ENCODE measurements around the gene BRS3.

Gene BRS3

DNA sequence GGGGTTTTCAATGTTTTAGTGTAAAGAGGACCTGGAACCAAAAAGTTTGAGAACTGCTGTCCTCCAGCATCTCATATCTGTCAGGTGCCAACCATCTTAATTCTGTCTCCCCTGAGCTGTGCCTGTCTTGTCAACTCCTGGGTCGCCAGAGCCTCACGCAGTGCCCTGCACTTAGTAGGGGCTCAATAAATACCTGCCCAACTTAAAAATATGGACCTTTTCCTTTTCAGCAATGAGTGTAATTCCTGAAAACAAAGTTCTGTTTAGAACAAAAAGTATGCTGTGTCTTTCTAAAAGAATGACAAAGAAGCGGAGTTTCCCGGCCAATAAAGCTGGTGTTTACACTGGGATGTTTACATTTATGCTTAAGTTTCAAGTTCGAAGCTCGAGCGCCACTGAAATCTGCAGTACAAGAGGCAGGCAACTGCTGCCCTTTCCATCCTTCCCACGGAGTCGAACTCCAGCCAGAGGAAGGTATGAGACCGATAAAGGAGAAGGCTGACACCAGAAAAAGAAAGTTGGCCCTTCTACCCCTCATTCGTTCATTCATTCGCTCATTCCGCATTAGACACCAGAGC is 8.5 kb downstream of the BRS3 start:
- DNase-seq (ENCODE audit: low spot score): no peak

DNA sequence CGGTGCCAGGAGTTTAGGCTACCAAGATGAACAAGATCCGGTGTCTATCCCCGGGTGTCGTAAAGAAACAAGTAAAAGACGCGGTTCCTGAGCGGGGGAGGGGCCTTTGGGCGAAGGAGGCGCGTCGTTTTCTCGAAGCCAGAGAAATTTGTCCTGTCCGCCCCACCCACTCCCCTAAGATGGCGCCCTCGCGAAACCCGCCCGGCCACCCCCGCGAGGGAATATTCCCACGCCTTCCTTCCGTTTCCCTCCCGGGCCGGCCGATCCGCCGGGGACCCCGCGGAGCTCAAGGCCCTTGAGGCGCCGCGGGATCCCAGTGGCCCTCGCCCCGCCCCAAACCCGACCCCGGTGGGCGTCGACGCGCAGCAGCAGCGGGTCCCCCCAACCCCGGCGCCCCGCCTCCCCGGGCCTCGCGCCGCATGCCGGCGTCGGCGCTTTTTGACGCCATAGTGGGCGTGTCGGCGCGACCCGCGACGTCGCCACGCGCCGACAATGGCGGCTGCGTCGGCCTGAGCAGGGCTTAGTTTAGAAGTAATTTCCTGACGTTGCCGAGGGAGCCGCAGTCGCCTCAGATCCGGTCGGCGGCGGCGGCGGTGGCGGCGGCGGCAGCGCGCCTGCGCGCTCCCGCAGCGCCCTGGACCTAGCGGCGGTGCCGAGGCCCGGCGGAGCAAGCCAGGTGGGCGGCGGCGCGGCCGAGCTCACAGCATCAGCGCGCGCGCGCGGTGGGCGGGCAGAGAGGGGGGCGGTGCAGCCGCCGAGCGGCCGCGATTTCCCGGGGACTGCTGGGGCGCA is 9.2 kb downstream of the BRS3 start:
- peak; percentile 87 for DNase-seq (ENCODE audit: low spot score)

DNA sequence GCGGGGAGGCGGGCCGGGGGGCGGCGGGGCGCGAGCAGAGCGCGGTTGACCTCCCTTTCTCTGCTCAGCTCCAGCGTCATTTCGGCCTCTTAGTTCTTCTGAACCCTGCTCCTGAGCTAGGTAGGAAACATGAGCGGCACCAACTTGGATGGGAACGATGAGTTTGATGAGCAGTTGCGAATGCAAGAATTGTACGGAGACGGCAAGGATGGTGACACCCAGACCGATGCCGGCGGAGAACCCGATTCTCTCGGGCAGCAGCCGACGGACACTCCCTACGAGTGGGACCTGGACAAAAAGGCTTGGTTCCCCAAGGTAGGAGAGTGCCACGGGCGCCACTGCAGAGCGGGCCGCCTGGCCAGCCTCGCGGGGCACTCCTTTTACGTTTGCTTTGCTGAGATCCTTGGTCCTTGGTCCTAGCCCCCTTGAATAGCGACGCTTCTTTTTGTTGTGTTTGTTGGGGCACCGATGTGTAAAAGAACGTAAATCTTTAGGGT is 9.9 kb downstream of the BRS3 start, which contains the start of gene HTATSF1:
Gene HTATSF1 (plus strand): TSS at position 37 of the 497 bp plus-strand sequence. CDS start 93 bp downstream, at position 130.
- DNase-seq (ENCODE audit: low spot score): no peak

DNA sequence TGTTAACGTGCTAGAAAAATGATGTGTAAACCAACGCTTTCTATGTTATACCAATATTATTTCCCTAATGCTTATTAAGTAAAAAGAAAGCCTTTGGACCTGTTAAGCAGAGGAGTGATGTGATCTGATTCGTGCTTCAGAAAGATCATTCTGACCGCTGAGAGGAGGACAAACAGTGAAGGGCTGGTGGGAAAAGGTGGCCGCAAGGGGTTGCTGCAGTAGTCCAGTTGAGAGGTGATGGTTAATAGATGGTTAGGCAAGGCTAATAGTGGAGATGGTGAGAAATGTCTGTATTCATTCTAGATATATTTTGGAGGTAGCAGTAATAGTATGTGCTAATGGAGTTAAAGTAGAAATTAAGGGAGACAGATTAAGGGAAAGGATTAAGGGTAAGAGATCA is 31.3 kb downstream of the BRS3 start:
- no peak for DNase-seq (ENCODE audit: low spot score)

DNA sequence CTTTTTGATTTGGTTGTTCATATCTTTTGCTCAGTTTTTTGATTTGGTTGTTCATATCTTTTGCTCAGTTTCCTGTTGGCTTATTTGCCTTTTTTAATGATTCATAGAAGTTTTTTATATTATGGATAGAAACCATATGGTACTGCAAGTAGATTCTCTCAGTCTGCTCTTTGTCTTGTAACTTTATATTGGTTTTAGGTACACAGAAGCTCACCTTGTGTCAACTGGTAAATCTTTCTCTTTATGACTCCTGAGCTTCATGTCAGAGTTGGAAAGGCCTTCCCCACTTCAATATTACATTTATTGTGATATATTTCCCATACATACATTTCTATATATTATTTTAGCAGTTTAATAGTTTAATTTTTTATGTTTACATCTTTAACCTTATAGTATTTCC is 36.0 kb downstream of the BRS3 start:
- DNase-seq (ENCODE audit: low spot score): no peak

DNA sequence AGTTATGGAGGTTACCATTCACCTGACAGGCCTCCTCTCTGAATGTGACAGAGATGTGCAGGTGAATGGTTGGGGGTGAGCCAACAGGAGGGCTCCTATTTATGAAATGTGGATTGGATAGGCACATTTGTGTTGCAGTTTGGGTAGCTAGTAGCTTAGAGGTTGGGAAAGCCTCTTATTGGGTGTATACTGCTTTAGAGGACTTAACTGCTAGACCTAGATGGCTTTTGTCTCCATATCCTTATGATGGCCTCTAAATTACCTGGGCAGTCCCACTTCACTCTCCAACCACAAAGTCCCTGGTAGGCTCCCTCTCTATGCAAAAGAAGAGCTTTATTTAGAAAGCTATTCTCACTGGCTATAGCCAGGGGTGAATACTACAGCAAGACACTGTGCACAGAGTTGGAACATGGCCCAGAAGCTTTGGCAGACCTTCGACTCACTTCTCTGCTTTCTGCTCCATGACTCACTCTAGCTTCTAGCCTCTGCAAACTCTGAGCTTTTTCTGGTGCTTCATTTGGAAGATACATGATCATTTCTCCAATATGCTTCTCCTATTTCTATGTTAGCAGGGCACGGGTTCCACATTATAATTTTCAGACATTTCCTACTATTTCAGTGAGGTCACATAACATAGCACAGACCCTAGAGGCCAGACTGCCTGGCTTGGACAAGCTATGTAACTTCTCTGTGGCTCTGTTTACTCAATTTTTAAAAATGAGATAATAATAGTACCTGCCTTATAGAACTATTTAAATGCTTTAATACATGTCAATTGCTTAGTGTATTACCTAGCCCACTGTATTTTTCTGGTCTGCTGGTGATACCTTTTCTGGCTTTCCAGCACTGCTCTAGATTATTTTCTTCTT is 38.2 kb downstream of the BRS3 start:
- DNase-seq (ENCODE audit: low spot score): no peak

DNA sequence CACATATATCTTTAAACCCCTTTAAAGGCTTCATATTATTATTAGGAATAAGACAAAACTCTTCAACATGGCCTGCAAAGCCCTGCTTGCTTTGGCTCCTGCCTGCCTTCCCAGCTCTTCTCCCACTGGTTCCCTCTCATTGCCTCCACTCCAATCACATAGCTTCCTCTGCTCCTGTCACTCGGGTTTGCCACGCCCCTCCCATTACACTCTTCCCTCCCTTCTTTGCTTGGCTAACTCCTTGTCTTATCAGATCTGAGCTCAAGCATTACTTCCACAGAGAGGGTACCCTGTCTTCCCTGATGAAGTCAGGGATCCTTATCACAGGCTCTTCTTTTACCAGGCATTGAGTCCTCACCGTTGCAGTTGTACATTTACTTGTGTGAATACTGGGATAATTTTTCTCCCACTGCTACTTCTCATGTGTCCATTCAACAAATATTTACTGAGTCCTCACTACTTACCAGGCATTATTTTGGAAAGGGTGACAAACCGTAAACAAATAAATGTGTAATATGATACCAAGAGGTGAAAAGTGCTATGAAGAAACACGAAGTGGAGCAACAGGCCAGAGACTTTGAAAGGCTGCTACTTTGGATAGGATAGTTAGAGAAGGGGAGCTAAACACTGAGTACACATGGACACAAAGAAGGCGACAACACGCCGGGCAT is 41.0 kb downstream of the BRS3 start:
- no peak for DNase-seq (ENCODE audit: low spot score)

DNA sequence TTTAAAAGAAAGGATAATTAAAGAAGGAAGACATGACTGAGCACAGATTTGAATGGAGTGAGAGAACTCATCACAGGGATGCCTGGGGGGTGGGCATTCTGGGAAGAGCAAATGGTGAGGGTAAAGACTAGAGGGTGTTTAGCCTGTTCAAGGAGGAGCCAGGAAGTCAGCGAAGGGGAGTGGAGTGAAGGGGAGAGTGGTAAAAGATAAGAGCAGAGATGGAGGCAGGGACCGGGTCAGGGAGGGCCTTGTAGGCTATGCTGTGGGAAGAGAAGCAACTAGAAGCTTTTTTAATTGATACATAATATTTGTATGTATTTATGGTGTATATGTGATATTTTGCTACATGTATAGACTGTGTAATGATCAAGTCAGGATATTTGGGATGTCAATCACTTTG is 42.0 kb downstream of the BRS3 start:
- no peak for DNase-seq (ENCODE audit: low spot score)

DNA sequence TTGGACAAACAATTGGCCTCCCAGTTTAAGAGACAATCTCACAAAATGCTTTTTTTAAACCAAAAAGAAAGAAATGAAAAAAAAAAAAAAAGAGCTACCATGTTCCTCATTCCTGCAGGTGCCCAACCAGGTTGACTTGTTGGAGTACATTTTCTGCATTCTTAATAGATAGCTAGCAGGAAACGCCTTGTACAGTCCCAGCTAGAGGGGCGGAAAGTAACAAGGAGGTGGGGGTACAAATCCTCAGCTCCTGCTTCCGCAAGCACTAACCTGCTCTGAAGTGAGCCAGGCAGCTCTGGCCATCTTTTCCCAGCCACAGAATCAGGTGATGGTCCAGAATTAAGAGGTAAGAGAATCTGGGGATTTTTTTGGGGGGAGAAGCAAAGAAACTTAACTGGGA is 44.2 kb downstream of the BRS3 start, which contains the start of gene VGLL1:
Gene VGLL1 (plus strand): TSS at position 265 of the 400 bp plus-strand sequence. CDS start 3,806 bp downstream, outside the sequence.
- no peak for DNase-seq (ENCODE audit: low spot score)

DNA sequence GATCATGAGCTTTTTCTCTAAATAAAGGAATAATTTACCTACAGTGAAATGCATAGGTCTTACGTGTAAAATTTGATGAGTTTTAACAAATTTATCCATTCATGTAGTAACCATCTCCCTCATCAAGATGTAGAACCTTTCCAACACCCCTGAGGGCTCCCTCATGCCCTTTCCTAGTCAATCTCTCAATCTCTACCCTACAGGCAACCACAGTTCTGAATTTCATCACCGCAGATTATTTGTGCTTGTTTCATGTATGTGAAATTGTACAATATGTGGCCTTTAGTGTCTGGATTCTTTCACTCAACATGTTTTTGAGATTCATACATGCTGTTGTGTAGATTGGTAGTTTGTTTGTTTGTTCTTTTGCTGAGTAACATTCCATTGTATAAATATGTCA is 46.4 kb downstream of the BRS3 start:
- no peak for DNase-seq (ENCODE audit: low spot score)

DNA sequence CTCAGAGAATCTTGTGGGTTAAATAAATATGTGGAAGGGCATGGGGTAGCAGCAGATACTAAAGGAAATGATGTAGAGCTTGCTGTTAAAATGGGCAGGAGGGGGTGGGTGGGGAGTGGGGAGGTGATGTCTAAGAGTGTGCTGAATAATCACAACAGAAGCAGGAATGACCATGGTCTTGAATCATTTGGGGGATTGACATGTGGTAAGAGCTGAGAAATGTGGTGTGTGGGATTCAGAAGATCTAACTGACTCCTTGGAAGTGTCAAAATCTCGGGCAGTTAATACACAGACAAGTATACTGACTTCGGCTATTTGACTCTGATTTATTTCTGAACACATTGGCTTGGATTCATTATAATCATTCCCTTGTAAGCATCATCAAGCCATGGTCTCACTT is 51.1 kb downstream of the BRS3 start:
- no peak for DNase-seq (ENCODE audit: low spot score)

DNA sequence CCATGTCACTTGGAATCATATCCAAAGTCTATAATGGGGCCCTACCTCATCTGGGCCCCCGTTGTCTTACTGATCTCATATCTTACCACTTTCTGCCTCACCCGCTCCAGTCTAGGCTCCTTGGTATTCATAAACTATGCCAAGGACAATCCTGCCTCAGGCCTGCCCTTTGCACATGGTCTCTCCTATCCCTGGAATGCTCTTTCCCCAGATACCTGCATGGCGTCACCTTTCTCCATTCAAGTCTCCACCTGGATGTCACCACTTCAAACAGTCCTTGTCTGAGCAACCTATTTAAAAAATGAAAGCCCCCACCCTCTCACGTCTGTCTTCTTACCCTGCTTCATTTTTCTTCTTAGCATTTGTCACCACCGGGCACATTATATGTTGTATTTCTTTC is 52.5 kb downstream of the BRS3 start:
- no peak for DNase-seq (ENCODE audit: low spot score)

DNA sequence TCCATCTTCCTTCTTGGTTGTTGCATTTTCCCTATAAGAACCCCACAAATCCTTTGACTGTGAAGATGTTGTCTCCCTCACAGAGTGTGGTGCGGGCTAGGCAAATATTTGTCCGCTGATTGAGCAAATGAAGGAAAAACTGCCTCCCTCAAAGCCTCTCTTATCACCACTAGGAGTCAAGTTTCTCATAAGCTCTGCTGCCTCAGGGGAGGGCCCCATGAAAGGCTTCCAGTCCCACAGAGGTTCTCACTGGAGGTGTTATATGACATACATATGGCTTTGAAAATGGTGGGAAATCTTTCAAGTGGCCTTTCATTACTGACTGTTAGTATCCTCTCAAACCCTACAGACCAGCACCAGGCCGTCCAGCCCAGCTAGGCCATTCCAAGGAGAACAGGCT is 53.5 kb downstream of the BRS3 start:
- no peak for DNase-seq (ENCODE audit: low spot score)

DNA sequence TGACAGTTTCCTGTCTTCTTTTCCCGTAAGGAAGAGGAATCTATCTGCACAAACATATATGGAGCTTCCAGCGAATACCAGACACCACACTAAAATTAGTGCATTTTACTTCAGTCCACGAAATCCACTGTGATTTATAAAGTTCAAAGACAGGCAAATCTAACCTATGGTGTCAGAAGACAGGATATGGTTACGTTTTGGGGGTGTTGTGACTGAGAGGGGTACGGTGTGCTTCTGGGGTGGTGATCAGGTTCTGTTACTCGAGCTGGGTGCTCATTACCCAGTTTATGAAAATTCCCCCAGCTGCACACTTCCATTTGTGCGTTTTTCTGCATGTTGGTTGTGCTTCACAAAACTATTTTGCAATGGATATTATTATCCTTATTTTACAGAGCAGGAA is 54.5 kb downstream of the BRS3 start:
- DNase-seq (ENCODE audit: low spot score): peak; percentile 1

All from CD4-positive, alpha-beta T cell treated with Interleukin-2 at 100 ng/mL for 4 hours (primary cell).